HepG2 (cell line): ENCODE data around the gene CELF2. TPM values are rescaled to one million over a fixed set of nuclear protein-coding genes. Genes with fewer than 3 reads are reported as not detected.

Experiments used
- ATAC-seq: fragments of 200-7000 bp; cut with Tn5 transposase; 3 replicates; pipeline ENCODE4 v1.9.1; 2020; ENCODE audit warnings: mild to moderate bottlenecking, moderate library complexity
- BruUV-seq: library from RNA; stranded (reverse); fragments of 400-500 nt; replicated peaks from 2 replicates; lab custom pipeline; 2021; lab: Mats Ljungman, UMichigan
- CTCF ChIA-PET: fragments of 300-600 bp; formaldehyde crosslinking; extraction: SDS; loops from one replicate; lab custom pipeline; 2021; ENCODE audit warnings: low total read pairs, inconsistent platforms, low intra/inter-chr PET ratio; lab: Yijun Ruan, JAX
- POLR2A ChIA-PET: fragments of 350-600 bp; sonication (Branson Sonifier 250); formaldehyde crosslinking; loops from one replicate; lab custom pipeline; 2020; ENCODE audit warnings: antibody characterized with exemption, inconsistent platforms; lab: Yijun Ruan, JAX
- DNase-seq: peaks from one replicate; pipeline ENCODE4 v3.0.0-alpha.2; 2015; ENCODE audit warnings: low spot score
- FAIRE-seq: peaks from 3 replicates; lab custom pipeline; 2011; peaks lifted over from hg19 to GRCh38; lab: Jason Lieb, UNC
- H2AFZ ChIP-seq: one replicate; pipeline ENCODE4 v1.6.1; 2011; ENCODE audit warnings: low read length, inconsistent platforms
- H3K27ac ChIP-seq: fragments of 300-600 bp; 3 replicates; pipeline ENCODE4 v1.8.0; 2011; ENCODE audit warnings: mixed run types, mild to moderate bottlenecking, mixed read lengths, low read length, inconsistent platforms; ENCODE audit not compliant: insufficient read depth; ENCODE audit errors: extremely low read length
- H3K27me3 ChIP-seq, 2 experiments: fragments of 200-600 bp in 1 of 2; 2 replicates in 1 of 2; 3 replicates in 1 of 2; pipeline versions ENCODE4 v1.6.0 to v1.8.0; 2011; ENCODE audit warnings: low read length in 2 of 2, mild to moderate bottlenecking in 2 of 2, moderate library complexity in 2 of 2, inconsistent platforms in 1 of 2; ENCODE audit not compliant: insufficient read depth in 2 of 2, control insufficient read depth in 1 of 2
- H3K36me3 ChIP-seq, 2 experiments: fragments of 200-600 bp in 1 of 2; replicated peaks in 1 of 2; 2 replicates in 1 of 2; 3 replicates in 1 of 2; pipeline versions ENCODE4 v1.5.1 to v1.8.0; 2011; ENCODE audit warnings: low read length in 2 of 2, inconsistent platforms in 1 of 2; ENCODE audit not compliant: insufficient read depth in 2 of 2, control insufficient read depth in 1 of 2
- H3K4me1 ChIP-seq: 2 replicates; pipeline ENCODE4 v1.5.1; 2012; ENCODE audit warnings: low read length, inconsistent platforms; ENCODE audit not compliant: insufficient read depth
- H3K4me2 ChIP-seq: 2 replicates; pipeline ENCODE4 v1.6.0; 2011; ENCODE audit warnings: low read depth, low read length, inconsistent platforms
- H3K4me3 ChIP-seq, 3 experiments: fragments of 200-600 bp in 1 of 3; sonication (generic), shearing (Covaris generic) in 1 of 3; replicated peaks in 1 of 3; 2 replicates each; pipeline ENCODE4 v1.5.1; 2011 to 2016; ENCODE audit warnings: low read length in 3 of 3, inconsistent platforms in 2 of 3, low read depth in 2 of 3, mild to moderate bottlenecking in 2 of 3, control low read depth in 1 of 3, mixed read lengths in 1 of 3; ENCODE audit not compliant: insufficient read depth in 1 of 3
- H3K79me2 ChIP-seq: one replicate; pipeline ENCODE4 v1.6.1; 2011; ENCODE audit warnings: low read length, inconsistent platforms; ENCODE audit not compliant: insufficient read depth
- H3K9ac ChIP-seq: 2 replicates; pipeline ENCODE4 v1.6.0; 2011; ENCODE audit warnings: mild to moderate bottlenecking, low read depth, low read length, inconsistent platforms; ENCODE audit not compliant: insufficient read depth
- H3K9me3 ChIP-seq: 2 replicates; pipeline ENCODE4 v1.5.1; 2012; ENCODE audit warnings: mild to moderate bottlenecking, low read length
- H4K20me1 ChIP-seq: 2 replicates; pipeline ENCODE4 v1.6.0; 2011; ENCODE audit warnings: inconsistent platforms, mild to moderate bottlenecking, low read length, moderate library complexity; ENCODE audit not compliant: insufficient read depth
- RORA ChIP-seq: sonication (generic); formaldehyde crosslinking; IDR thresholded peaks from 2 replicates; pipeline ENCODE4 v1.5.0; 2020; ENCODE audit warnings: mild to moderate bottlenecking, missing genetic modification reagents, moderate library complexity
- RXRA ChIP-seq: sonication (generic); formaldehyde crosslinking; IDR thresholded peaks from 2 replicates; pipeline ENCODE4 v1.5.1; 2020; ENCODE audit warnings: missing genetic modification reagents
- ZNF557 ChIP-seq: sonication (generic); formaldehyde crosslinking; IDR thresholded peaks from 2 replicates; pipeline ENCODE4 v1.4.0; 2020; ENCODE audit warnings: missing genetic modification reagents
- ZNF839 ChIP-seq: sonication (generic); formaldehyde crosslinking; IDR thresholded peaks from 2 replicates; pipeline ENCODE4 v1.4.0; 2020; ENCODE audit warnings: missing genetic modification reagents, mild to moderate bottlenecking, borderline replicate concordance
- ZZZ3 ChIP-seq: sonication (generic); formaldehyde crosslinking; IDR thresholded peaks from 2 replicates; pipeline ENCODE4 v1.4.0; 2020; ENCODE audit warnings: missing genetic modification reagents, mild to moderate bottlenecking, borderline replicate concordance
- WGBS: methylation state at CpG from one replicate; pipeline ENCODE4 v1.1.6; 2017; ENCODE audit warnings: low lambda C conversion rate; 5-methylcytosine and 5-hydroxymethylcytosine counted together
- in situ Hi-C: cut with HindIII; loops from 2 replicates; pipeline ENCODE4 v1.10.0; 2017; ENCODE audit warnings: low pct_unique_long_range_greater_than_20kb; ENCODE audit not compliant: extremely low pct_ligation_motif_present
- intact Hi-C: fragments of 100-400 bp; cut with micrococcal nuclease; formaldehyde crosslinking; loops from one replicate; pipeline ENCODE4 v1.10.0; 2022; ENCODE audit not compliant: unreplicated experiment
- polyA plus RNA-seq, 8 experiments: library from polyadenylated mRNA; depleted of rRNA in 3 of 8; stranded (reverse) in 7 of 8; unstranded in 1 of 8; fragments of >200 nt; fragmentation: Illumina TruSeq in 4 of 8; extraction: Trizol in 4 of 8; gene quantifications; 2 replicates each; pipeline versions ENCODE4 v1.2.1 to v1.2.3, GENCODE V29; 2011 to 2016; ENCODE audit warnings: low read depth in 4 of 8, missing spikeins in 1 of 8, mixed read lengths in 1 of 8; ENCODE audit not compliant: insufficient read depth in 1 of 8
- total RNA-seq, 5 experiments: library from RNA; depleted of rRNA; stranded (reverse); fragments of >200 nt; fragmentation: Illumina TruSeq; extraction: Trizol; gene quantifications; 2 replicates each; pipeline ENCODE4 v1.2.3, GENCODE V29; 2016; ENCODE audit warnings: low read depth in 1 of 5
- TF ChIP-seq, protein P1 (sequence below): sonication (generic); formaldehyde crosslinking; IDR thresholded peaks from 2 replicates; pipeline ENCODE4 v1.8.0; 2022; ENCODE audit warnings: low read depth, missing genetic modification reagents

CELF2 gene
- total and polyA plus RNA-seq, 2 of the 13 experiments (the other 11 are each of a cell fraction or from before 2014, with no cell fraction given): not detected

DNA sequence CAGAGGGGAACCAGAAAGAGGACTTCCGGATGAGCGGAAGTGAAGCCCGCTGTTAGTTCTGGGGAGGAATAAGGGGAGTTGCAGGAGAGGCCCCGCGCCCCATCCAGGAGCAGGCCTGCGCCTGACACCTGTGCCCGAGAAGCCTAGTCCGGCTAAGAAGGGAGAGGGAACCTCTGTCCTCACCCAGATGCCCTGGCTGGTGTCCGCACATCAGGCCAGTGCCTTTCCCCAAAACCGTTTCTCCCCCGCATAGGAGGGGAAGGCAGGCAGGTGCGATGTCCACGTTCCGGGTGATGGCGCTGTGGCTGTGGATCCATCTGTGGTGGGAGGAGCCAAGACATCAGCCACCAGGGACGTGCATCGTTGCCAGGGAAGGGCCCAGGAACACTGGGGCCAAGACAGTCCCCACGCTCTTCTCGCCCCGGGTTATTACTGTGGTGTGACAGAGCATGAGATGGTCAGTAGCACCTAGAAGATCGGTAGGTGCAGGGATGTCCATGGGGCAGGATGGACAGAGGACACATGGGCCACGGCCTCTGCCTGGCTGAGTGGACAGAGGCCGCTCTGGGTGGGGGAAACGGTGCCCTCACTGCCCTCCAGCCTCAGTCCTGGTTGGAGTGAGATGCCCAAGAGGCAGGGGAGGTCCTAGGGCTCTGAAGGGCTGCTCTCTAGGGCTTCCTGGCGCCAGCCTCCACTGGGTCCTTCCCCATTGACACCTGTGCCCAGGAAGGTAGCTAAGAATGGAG, 262.7 kb downstream of the CELF2 start:
- FAIRE-seq: no peak
- no peaks in the 10 kb centered on the region for H4K20me1 ChIP-seq
- no peaks in the 10 kb centered on the region for H3K79me2 ChIP-seq
- POLR2A ChIA-PET: no interaction called here
- no peaks in the 10 kb centered on the region for H3K36me3 ChIP-seq
- in situ Hi-C loops: no loop called here
- TF ChIP-seq RORA (CRISPR knock-in tag) (no peak), ZZZ3 (no peak)
- TF ChIP-seq, all 625 proteins: peak for 0
- Histone ChIP-seq H2AFZ (no peak overlapping the region), H3K9me3 (no peaks in the 10 kb centered on the region), H3K4me1 (no peaks in the 10 kb centered on the region), H3K27me3 (peaks cover 6 to 43% of the 10 kb centered on the region in 2 experiments; a peak in 4 of 5 replicates), H3K9ac (no peak overlapping the region), H3K27ac (no peak overlapping the region), H3K4me2 (no peak overlapping the region), H3K4me3 (no peak overlapping the region)
- WGBS: 52% methylated on average over 20 of the region's 25 CpGs
- CTCF ChIA-PET: no interaction called here
- intact Hi-C loops: no loop called here
- no peak for ATAC-seq
- no TSS peak for BruUV-seq
- no peak for DNase-seq

DNA sequence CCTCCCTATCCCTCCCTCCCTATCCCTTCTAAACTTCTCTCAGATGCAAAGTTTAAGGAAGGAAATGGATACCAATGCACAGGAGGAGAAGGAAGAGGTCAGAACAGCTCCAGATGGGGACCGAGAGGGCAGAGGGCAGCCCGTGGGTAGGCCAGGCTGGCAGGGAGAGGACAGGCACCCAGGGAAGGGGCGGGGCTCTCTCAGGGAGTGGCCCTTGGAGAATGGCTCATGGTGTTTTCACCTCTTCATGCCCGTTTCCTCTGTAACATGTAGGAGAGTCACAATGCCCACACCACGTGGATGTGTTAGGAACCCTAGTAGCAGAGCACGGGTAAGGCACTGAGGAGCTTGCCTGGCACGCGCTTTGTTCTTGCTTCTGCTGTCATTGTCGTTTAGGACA, 264.5 kb downstream of the CELF2 start:
- FAIRE-seq (no peak), ATAC-seq (no peak), DNase-seq (no peak)
- Histone ChIP-seq H3K79me2 (no peaks in the 10 kb centered on the region), H2AFZ (no peak overlapping the region), H3K9ac (no peak overlapping the region), H3K27ac (no peak overlapping the region), H3K9me3 (no peaks in the 10 kb centered on the region), H3K36me3 (no peaks in the 10 kb centered on the region), H3K27me3 (peaks cover 4 to 32% of the 10 kb centered on the region in 2 experiments; a peak in 3 of 5 replicates), H3K4me1 (no peaks in the 10 kb centered on the region), H3K4me2 (no peak overlapping the region), H4K20me1 (no peaks in the 10 kb centered on the region), H3K4me3 (no peak overlapping the region)
- WGBS: 15% methylated on average over 9 of the region's 9 CpGs
- ChIA-PET POLR2A (no interaction called here), CTCF (no interaction called here)
- TF ChIP-seq, protein P1, sequence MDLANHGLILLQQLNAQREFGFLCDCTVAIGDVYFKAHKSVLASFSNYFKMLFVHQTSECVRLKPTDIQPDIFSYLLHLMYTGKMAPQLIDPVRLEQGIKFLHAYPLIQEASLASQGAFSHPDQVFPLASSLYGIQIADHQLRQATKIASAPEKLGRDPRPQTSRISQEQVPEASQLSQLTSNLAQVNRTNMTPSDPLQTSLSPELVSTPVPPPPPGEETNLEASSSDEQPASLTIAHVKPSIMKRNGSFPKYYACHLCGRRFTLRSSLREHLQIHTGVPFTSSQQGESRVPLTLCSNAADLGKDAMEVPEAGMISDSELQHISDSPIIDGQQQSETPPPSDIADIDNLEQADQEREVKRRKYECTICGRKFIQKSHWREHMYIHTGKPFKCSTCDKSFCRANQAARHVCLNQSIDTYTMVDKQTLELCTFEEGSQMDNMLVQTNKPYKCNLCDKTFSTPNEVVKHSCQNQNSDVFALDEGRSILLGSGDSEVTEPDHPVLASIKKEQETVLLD (CRISPR knock-in tag): no peak
- TF ChIP-seq ZNF557 (CRISPR knock-in tag) (no peak), RXRA (CRISPR knock-in tag) (no peak), ZNF839 (CRISPR knock-in tag) (no peak)
- no TSS peak for BruUV-seq
- in situ Hi-C loops (no loop called here), intact Hi-C loops (no loop called here)
